Neural cell (in vitro differentiated cells): ENCODE measurements around the gene NKD2. TPM values are rescaled to one million over a fixed set of nuclear protein-coding genes. Genes with fewer than 3 reads are reported as not detected.
"Not testable (repeated sequence)": the region's sequence is repeated elsewhere in the genome, so short reads cannot be mapped to it uniquely, and the experiment has no call there.

Source experiments
- H2AFZ ChIP-seq: fragments of 200-600, 300-800 bp; sonication (generic), shearing (Covaris generic); 2 replicates; pipeline ENCODE4 v1.6.0; 2014; ENCODE audit warnings: low read depth, mild to moderate bottlenecking, antibody characterized with exemption, low read length, moderate library complexity
- H3F3A ChIP-seq: fragments of 200-600 bp; shearing (Covaris generic); 2 replicates; pipeline ENCODE4 v1.6.1; 2016; ENCODE audit warnings: mild to moderate bottlenecking, moderate library complexity, mixed read lengths, antibody characterized with exemption, low read length; ENCODE audit not compliant: insufficient read depth, poor library complexity, severe bottlenecking
- H3K27ac ChIP-seq: fragments of 200-600, 300-800 bp; sonication (generic), shearing (Covaris generic); 2 replicates; pipeline ENCODE4 v1.5.1; 2014; ENCODE audit warnings: mild to moderate bottlenecking, low read length, moderate library complexity
- H3K27me3 ChIP-seq: fragments of 300-800, 200-600 bp; sonication (generic), shearing (Covaris generic); 2 replicates; pipeline ENCODE4 v1.6.0; 2014; ENCODE audit warnings: mild to moderate bottlenecking, low read depth, low read length, moderate library complexity; ENCODE audit not compliant: insufficient read depth
- H3K36me3 ChIP-seq: fragments of 300-800, 200-600 bp; sonication (generic), shearing (Covaris generic); 2 replicates; pipeline ENCODE4 v1.5.1; 2014; ENCODE audit warnings: mild to moderate bottlenecking, antibody characterized with exemption, low read length, moderate library complexity; ENCODE audit not compliant: insufficient read depth
- H3K4me2 ChIP-seq: fragments of 300-800, 200-600 bp; sonication (generic), shearing (Covaris generic); 2 replicates; pipeline ENCODE4 v1.6.0; 2014; ENCODE audit warnings: mild to moderate bottlenecking, low read length
- H3K4me3 ChIP-seq: fragments of 300-800, 200-600 bp; sonication (generic), shearing (Covaris generic); 2 replicates; pipeline ENCODE4 v1.5.1; 2014; ENCODE audit warnings: mild to moderate bottlenecking, low read length, moderate library complexity
- H3K79me2 ChIP-seq: fragments of 200-600 bp; shearing (Covaris generic); replicated peaks from 2 replicates; pipeline ENCODE4 v1.6.0; 2014; ENCODE audit warnings: mild to moderate bottlenecking, low read length, moderate library complexity; ENCODE audit not compliant: insufficient read depth
- H3K9ac ChIP-seq: fragments of 300-800, 200-600 bp; sonication (generic), shearing (Covaris generic); 2 replicates; pipeline ENCODE4 v1.6.1; 2016; ENCODE audit warnings: mild to moderate bottlenecking, low read length, mixed read lengths
- H3K9me2 ChIP-seq: fragments of 200-600 bp; shearing (Covaris generic); 2 replicates; pipeline ENCODE4 v1.6.1; 2016; ENCODE audit warnings: mild to moderate bottlenecking, low read length, mixed read lengths; ENCODE audit not compliant: insufficient read depth
- H3K9me3 ChIP-seq: fragments of 200-600, 300-800 bp; sonication (generic), shearing (Covaris generic); 2 replicates; pipeline ENCODE4 v1.6.1; 2016; ENCODE audit warnings: mild to moderate bottlenecking, mixed run types, low read length, moderate library complexity, mixed read lengths
- H4K20me1 ChIP-seq: fragments of 200-600 bp; shearing (Covaris generic); 2 replicates; pipeline ENCODE4 v1.6.1; 2016; ENCODE audit warnings: mild to moderate bottlenecking, mixed run types; ENCODE audit not compliant: insufficient read depth
- CTCF ChIP-seq: fragments of 450-650 bp; IDR thresholded peaks from 2 replicates; pipeline ENCODE4 v1.5.1; 2014; ENCODE audit warnings: antibody characterized with exemption, mild to moderate bottlenecking, moderate library complexity; ENCODE audit not compliant: poor library complexity, severe bottlenecking
- EP300 ChIP-seq: fragments of 450-650 bp; conservative IDR thresholded peaks from 2 replicates; pipeline ENCODE4 v1.6.1; 2014; ENCODE audit warnings: antibody characterized with exemption, mild to moderate bottlenecking, moderate library complexity; ENCODE audit not compliant: poor library complexity, severe bottlenecking
- EZH2 ChIP-seq: fragments of 200-600, 300-800 bp; shearing (Covaris generic), sonication (generic); IDR thresholded peaks from 2 replicates; pipeline ENCODE4 v1.6.1; 2014; ENCODE audit warnings: antibody characterized with exemption, low read length, borderline replicate concordance, mild to moderate bottlenecking; ENCODE audit not compliant: insufficient read depth, poor library complexity, severe bottlenecking
- MXI1 ChIP-seq: fragments of 450-650 bp; conservative IDR thresholded peaks from 2 replicates; pipeline ENCODE4 v1.6.1; 2014; ENCODE audit warnings: antibody characterized with exemption, mild to moderate bottlenecking; ENCODE audit not compliant: poor library complexity, severe bottlenecking
- POLR2AphosphoS5 ChIP-seq: IDR thresholded peaks from 2 replicates; pipeline ENCODE4 v1.6.1; 2012
- RAD21 ChIP-seq: fragments of 450-650 bp; conservative IDR thresholded peaks from 2 replicates; pipeline ENCODE4 v1.6.1; 2014; ENCODE audit warnings: antibody characterized with exemption, mild to moderate bottlenecking, moderate library complexity
- REST ChIP-seq: IDR thresholded peaks from 2 replicates; pipeline ENCODE4 v1.6.1; 2012; ENCODE audit warnings: borderline replicate concordance
- SMC3 ChIP-seq: fragments of 450-650 bp; conservative IDR thresholded peaks from 2 replicates; pipeline ENCODE4 v1.6.1; 2014; ENCODE audit warnings: antibody characterized with exemption, mild to moderate bottlenecking, moderate library complexity; ENCODE audit not compliant: poor library complexity
- TAF1 ChIP-seq: IDR thresholded peaks from 2 replicates; pipeline ENCODE4 v1.6.1; 2012; ENCODE audit warnings: low read depth
- polyA plus RNA-seq: library from polyadenylated mRNA; depleted of rRNA; stranded (reverse); fragments of >200 nt; gene quantifications from 2 replicates; pipeline ENCODE4 v1.2.3, GENCODE V29; 2014

The NKD2 gene
- polyA plus RNA-seq, 1 donor from 2014 or later: 7.2 TPM

GRCh38 chr5:999724-1000123 is 8.9 kb upstream of the NKD2 start:
- H3F3A ChIP-seq: no peaks in the 10 kb centered on the region
- no peak overlapping the region for H3K4me2 ChIP-seq
- H3K79me2 ChIP-seq: no peaks in the 10 kb centered on the region
- H3K27me3 ChIP-seq: peaks cover 10% of the 10 kb centered on the region
- H3K9me2 ChIP-seq: no peaks in the 10 kb centered on the region
- no peak overlapping the region for H3K9ac ChIP-seq
- no peak for TF ChIP-seq POLR2AphosphoS5
- TF ChIP-seq REST: no peak
- no peaks in the 10 kb centered on the region for H4K20me1 ChIP-seq
- no peak overlapping the region for H3K4me3 ChIP-seq
- H3K27ac ChIP-seq: no peak overlapping the region
- no peaks in the 10 kb centered on the region for H3K36me3 ChIP-seq
- no peaks in the 10 kb centered on the region for H3K9me3 ChIP-seq
- H2AFZ ChIP-seq: no peak overlapping the region

DNA sequence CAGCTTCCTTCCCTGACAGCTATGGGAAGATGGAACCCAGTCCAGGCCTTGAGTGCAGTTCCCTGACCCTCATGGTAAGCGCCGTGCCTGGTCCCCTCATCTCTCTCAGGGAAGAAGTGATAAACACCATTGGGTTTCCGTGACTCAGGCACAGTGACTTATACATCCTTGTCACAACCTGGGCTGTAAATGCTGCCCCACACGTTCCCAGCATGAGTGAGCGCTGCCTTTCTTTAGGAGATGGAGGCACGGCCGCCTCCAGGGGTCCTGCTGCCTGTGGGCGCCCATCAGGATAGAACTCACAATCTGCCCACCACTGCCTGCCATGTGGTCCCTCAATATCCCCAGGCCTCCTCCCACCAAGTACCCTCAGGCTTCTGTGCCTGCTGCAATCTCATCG is 8.3 kb upstream of the NKD2 start:
- Histone ChIP-seq H3K4me3 (no peak overlapping the region), H3K9me3 (no peaks in the 10 kb centered on the region), H3K27me3 (peaks cover 16% of the 10 kb centered on the region), H4K20me1 (no peaks in the 10 kb centered on the region), H3K79me2 (no peaks in the 10 kb centered on the region), H3K4me2 (no peak overlapping the region), H3F3A (no peaks in the 10 kb centered on the region), H3K27ac (no peak overlapping the region), H2AFZ (no peak overlapping the region), H3K36me3 (no peaks in the 10 kb centered on the region), H3K9me2 (no peaks in the 10 kb centered on the region), H3K9ac (no peak overlapping the region)
- TF ChIP-seq REST (no peak), RAD21 (no peak), MXI1 (no peak), EP300 (no peak), SMC3 (no peak), TAF1 (no peak), EZH2 (no peak), CTCF (no peak), POLR2AphosphoS5 (no peak)

DNA sequence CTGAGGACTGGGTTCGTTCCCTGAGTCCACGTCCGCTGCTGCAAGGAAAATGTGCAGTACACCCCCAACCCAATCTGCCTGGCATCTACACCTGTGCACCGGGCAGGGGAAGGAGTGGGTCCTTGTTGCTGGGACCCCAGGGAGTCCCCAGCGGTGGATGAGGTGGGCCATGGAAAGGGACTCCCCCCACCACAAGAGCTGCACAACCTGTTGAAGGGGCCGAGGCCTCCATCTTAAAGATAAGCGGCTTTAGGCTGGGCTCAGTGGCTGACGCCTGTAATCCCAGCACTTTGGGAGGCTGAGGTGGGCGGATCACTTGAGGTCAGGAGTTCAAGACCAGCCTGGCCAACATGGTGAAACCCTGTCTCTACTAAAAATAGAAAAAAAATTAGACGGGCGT is 7.8 kb upstream of the NKD2 start:
- H3K27ac ChIP-seq, H3K4me2 ChIP-seq, H3K36me3 ChIP-seq, H3K9ac ChIP-seq, H3F3A ChIP-seq, H3K9me3 ChIP-seq, H3K9me2 ChIP-seq, H2AFZ ChIP-seq, H4K20me1 ChIP-seq, H3K79me2 ChIP-seq, H3K4me3 ChIP-seq: not testable (repeated sequence)
- peaks cover 21% of the 10 kb centered on the region for H3K27me3 ChIP-seq
